H1 (cell line): ENCODE measurements around the gene CCDC159.

ENCODE experiments used
- BACH1 ChIP-seq: IDR thresholded peaks from 2 replicates; pipeline ENCODE4 v1.6.1; 2012; ENCODE audit warnings: low read length, improper control_type of control experiment
- BRCA1 ChIP-seq: IDR thresholded peaks from 2 replicates; pipeline ENCODE4 v1.6.1; 2012; ENCODE audit warnings: low read depth, low read length, improper control_type of control experiment
- CTCF ChIP-seq, 3 experiments: IDR thresholded peaks; 1 replicate in 2 of 3; 2 replicates in 1 of 3; pipeline versions ENCODE4 v1.5.1 to v1.6.1; 2011; ENCODE audit warnings: low read length in 3 of 3, mild to moderate bottlenecking in 3 of 3, inconsistent platforms in 2 of 3, low read depth in 1 of 3, moderate library complexity in 1 of 3; ENCODE audit not compliant: insufficient read depth in 1 of 3; ENCODE audit errors: control extremely low read depth in 1 of 3
- GABPA ChIP-seq: IDR thresholded peaks from 2 replicates; pipeline ENCODE4 v1.6.1; 2011; ENCODE audit warnings: mild to moderate bottlenecking, low read length, moderate library complexity, borderline replicate concordance; ENCODE audit not compliant: insufficient read depth
- POLR2A ChIP-seq, 2 experiments: IDR thresholded peaks; 1 replicate in 1 of 2; 2 replicates in 1 of 2; pipeline ENCODE4 v1.6.1; 2011; ENCODE audit warnings: low read depth in 2 of 2, low read length in 2 of 2, mild to moderate bottlenecking in 2 of 2; ENCODE audit errors: control extremely low read depth in 1 of 2
- RAD21 ChIP-seq, 2 experiments: IDR thresholded peaks in 1 of 2; conservative IDR thresholded peaks in 1 of 2; 2 replicates each; pipeline ENCODE4 v1.6.1; 2011; ENCODE audit warnings: low read depth in 2 of 2, low read length in 2 of 2, improper control_type of control experiment in 1 of 2, inconsistent platforms in 1 of 2, mild to moderate bottlenecking in 1 of 2, moderate library complexity in 1 of 2
- RFX5 ChIP-seq: IDR thresholded peaks from 2 replicates; pipeline ENCODE4 v1.6.1; 2011; ENCODE audit warnings: low read depth, low read length, improper control_type of control experiment, borderline replicate concordance
- RNF2 ChIP-seq: fragments of 200-900, 300-1000 bp; sonication (generic); IDR thresholded peaks from 2 replicates; pipeline ENCODE4 v1.7.1; 2016; ENCODE audit warnings: borderline replicate concordance, low read depth, mild to moderate bottlenecking, antibody characterized with exemption, low read length; ENCODE audit not compliant: poor library complexity, severe bottlenecking; ENCODE audit errors: missing control alignments
- RXRA ChIP-seq: IDR thresholded peaks from 2 replicates; pipeline ENCODE4 v1.6.1; 2011; ENCODE audit warnings: low read depth, mild to moderate bottlenecking, low read length, moderate library complexity; ENCODE audit not compliant: insufficient read depth
- TAF1 ChIP-seq: IDR thresholded peaks from 2 replicates; pipeline ENCODE4 v1.6.1; 2011; ENCODE audit warnings: mild to moderate bottlenecking, low read depth, low read length
- ZNF274 ChIP-seq: IDR thresholded peaks from 2 replicates; pipeline ENCODE4 v1.7.0; 2012; ENCODE audit warnings: low read length, borderline replicate concordance; ENCODE audit errors: extremely low read depth

DNA sequence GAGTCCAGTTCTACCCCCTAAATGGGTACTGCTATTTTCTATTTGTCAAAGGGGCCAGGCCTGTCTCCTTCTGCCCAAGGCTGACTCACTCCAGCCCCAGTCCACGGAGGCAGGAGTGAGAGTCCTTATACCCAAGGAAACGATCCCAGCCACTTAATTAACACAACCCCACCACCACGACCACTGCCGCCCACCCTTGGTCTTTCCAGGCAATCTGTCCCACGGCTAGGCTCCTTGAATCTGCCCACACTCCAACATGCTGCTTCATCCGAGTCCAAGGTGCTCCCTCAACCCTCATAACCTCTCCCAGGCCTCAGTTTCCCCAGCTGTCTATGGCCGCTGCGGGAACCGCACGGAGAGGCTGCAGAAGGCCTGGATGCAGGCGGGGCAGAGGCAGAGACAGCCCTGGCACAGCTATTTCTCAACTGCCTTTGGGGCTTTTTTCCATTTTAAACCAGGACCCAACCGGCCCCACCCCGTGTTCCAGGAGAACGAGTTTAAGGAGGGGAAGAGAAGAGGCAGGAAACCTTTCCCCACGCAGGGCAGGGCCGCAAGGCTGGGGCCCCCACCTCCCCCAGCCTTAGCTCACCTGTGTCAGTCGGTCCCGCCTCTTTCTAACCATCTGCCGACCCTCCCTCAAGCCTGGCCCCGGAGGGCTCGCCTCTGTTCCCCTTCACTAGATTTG is 7.6 kb upstream of the CCDC159 start:
- TF ChIP-seq CTCF (IDR thresholded peaks at IDR 0.05; ENCODE audit: control extremely low read depth in 1 of 3, insufficient read depth in 1 of 3, low read depth in 1 of 3, low read length in 3 of 3) (no peak), ZNF274 (no peak), RXRA (no peak), TAF1 (no peak), RFX5 (no peak), RNF2 (no peak), RAD21 (IDR thresholded peaks at IDR 0.05 in 1 of 2, conservative IDR thresholded peaks at IDR 0.05 in 1 of 2; ENCODE audit: low read depth in 2 of 2, low read length in 2 of 2) (no peak), BRCA1 (no peak), GABPA (no peak), POLR2A (IDR thresholded peaks at IDR 0.05; ENCODE audit: control extremely low read depth in 1 of 2, low read depth in 2 of 2, low read length in 2 of 2) (no peak), BACH1 (no peak)
